HG02678 (cell line): Measurements from ENCODE around the gene CPXM2.

Experiments
- ATAC-seq: cut with Tn5 transposase; IDR thresholded peaks from one replicate; pipeline ENCODE4 v1.9.1; 2021; ENCODE audit warnings: mild to moderate bottlenecking, moderate library complexity; ENCODE audit not compliant: unreplicated experiment

The CPXM2 gene

GRCh38 chr10:123804716-123805115 lies 86.9 kb downstream of the CPXM2 start:
- no peak for ATAC-seq

GRCh38 chr10:123800821-123801220 lies 90.8 kb downstream of the CPXM2 start:
- no peak for ATAC-seq

- ATAC-seq: no peak
Measured at GRCh38 chr10:123800289-123800688, 91.3 kb downstream of the CPXM2 start.

GRCh38 chr10:123798856-123799255 lies 92.8 kb downstream of the CPXM2 start:
- no peak for ATAC-seq

- ATAC-seq: no peak
Measured at GRCh38 chr10:123797813-123798212, 93.8 kb downstream of the CPXM2 start.

DNA sequence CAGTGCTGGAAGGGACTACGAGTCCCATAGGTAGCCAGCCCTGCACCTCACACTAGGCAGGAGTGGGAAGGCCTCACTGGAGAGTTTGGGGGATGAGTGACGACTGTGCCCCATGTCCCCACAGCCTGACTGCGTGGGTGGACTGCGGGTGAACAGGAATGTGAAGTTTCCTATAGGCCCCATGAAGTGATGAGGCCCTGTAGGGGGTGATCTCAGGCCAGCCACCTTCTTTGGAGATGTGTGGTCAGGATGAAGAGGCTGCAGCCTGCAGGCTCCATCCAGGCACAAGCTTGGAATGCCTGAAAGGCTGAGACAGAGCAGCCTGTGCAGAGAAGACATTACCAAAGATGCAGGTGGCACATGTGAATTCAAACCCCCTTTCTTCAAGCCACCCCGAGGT lies 94.9 kb downstream of the CPXM2 start:
- ATAC-seq: no peak

DNA sequence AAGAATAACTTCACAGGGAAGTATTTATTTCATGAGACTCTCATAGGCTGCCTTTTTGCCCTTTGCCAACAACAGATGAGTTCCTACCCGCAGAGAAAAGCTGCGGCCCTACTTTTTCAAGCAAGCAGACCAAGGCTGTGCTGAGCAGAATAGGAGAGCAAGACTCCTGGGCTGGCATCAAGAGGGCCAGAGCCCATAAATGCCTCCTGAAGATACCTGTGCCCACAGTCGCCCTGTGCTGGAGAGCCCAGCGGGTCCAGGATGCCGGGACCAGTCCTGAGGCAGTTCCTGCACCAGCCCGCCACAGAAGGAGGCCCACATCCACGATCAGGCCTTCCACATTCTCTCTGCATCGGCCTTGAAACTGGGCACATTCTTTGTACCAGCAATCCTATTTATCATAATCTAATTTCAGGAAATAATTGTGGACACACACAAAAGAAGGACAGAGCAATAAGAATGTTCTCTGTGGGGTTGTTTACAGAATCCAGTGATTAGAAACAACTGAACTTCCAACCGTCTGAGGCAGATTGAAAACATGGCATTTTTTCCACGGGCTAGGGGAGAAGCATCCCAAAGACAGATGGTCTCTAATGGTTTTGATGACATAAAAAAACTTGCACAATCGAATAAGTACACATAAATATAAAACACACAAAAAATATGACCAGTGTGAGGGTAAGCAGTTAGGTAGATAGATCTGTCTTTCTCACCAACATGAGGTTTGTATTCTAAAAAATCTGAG lies 95.6 kb downstream of the CPXM2 start:
- ATAC-seq: no peak

DNA sequence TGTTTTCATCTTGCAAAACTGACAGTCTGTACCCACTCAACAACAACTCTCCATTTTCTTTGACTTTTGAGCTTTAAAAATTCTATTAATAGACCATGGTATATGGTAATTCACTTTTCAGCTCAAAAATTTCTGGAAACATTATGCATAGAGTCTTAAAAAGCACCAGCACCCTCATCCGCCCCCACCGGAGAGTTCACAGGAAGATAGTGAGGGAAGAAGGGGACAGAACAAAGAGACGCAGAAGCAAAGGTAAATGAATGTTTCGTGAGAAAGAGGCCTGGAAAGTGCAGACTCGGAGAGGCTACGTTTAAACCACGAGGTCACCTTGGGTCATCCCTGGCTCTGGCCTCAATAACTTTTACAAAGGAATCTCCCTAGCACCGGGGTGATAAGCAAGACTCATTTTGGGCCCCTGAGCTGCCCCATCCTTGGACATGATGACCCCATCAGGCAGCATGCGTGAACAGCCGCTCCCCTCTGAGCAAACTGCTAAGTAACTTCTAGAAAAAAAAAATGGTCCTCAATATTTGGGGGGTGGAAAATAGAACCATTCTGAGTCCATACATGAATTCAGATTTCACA lies 96.3 kb downstream of the CPXM2 start:
- ATAC-seq: no peak

DNA sequence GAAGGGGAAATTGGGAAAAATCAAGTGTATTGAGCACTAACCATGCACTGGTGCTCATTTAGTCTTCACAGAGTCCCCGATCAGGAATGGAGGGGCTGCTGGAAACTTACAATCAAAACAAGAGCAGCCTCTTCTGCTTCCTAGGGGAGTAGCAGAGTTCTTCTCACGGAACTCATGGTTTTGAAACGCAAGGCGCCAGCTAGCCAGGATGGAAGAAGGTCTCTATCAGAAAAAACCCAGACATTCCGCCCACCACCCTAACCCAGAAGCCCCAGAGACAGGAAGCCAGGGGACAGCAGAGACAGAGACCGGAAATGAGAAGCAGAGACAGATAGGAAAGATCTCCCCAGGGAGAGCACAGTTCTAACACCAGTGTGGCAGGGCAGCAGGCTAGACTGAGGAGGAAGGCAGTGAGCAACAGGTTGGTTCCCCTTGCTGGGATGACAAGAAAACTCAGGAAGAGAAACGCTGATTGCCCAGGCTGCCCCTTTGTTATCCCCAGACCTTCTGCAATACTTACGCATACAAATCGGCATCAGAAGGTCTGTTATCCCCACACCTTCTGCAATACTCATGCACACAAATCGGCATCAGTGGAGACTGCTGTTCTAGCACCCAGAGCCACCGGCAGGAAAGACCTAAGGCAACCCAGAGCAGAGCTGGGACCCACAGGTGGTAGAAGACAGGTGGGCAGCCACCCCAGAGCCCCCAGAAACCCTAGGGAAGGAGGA lies 99.2 kb downstream of the CPXM2 start:
- no peak for ATAC-seq

GRCh38 chr10:123790132-123790885 lies 101.3 kb downstream of the CPXM2 start:
- no peak for ATAC-seq

DNA sequence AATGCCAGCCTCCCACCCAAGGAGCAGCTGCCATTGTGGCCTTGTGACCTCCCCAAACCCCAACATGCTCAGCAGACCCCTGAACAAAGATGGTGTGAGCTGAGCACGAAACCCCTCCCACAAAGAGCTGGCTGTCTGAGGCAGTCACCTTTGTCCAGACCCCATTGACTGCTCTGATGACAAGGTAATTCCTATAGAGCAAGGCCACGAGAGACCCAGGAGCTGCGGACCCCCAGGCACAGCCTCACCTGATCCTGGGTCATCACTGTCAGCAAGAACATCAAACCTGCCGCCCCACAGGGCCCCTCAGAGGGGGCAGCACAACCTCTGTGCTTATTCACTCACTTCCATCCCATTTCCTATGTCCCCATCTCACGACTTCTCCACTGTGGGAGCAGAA lies 102.6 kb downstream of the CPXM2 start:
- ATAC-seq: no peak

DNA sequence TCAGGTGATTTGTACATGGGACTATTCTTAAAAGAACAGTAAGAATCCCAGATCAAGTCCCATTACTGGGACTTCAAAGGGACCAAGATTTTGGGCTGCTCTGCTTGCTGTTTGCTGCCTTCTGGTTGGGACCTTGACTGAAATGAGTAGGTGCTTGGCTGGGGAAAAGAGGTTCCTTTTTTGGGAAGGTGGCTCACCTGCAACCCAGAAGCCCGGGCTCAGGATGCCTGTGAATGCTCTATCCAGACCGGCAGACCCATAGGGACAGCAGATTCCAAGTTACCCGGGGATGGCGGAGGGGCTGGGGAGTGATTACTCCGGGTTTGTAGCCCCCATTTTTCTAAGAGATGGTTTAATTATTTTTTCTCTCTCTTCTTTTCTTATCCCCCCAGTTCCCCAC lies 104.0 kb downstream of the CPXM2 start:
- no peak for ATAC-seq

DNA sequence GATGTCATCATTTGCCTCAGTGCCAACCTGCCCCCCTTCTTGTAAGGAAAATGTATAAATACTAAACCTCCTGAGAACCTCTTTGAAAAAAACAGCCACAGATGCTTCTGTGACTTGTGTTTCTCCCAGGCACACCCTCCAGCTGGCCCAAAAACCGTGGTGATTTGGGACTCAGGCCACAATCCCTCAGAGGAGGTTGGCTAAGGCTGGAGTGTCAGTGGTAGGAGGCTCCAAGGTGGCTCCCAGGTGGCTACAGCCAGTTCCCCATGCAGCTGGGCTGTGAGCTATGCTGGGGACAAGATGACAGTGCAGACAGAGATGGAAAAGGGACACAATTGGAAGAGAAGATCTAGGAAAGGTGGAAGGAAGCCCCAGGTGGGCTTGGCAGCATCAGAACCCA lies 104.7 kb downstream of the CPXM2 start:
- ATAC-seq: no peak

DNA sequence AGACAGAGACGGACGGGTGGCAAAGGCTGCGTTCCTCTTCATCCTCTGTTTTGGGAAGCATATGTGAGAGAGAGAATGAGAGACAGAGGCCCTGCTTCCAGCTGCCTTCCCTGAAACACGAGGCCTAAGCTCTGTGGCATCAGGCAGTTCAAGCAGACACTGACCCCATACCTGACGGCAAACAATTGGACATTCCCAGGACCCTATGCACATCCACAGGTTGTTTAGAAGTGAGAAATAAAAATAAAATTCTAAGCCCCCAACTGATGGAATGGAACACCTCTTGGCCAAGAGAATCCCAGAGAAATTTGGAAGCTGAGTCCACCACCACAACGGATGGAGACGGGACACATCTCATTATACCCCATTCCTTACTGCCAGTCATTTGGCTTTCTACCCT lies 105.3 kb downstream of the CPXM2 start:
- no peak for ATAC-seq

DNA sequence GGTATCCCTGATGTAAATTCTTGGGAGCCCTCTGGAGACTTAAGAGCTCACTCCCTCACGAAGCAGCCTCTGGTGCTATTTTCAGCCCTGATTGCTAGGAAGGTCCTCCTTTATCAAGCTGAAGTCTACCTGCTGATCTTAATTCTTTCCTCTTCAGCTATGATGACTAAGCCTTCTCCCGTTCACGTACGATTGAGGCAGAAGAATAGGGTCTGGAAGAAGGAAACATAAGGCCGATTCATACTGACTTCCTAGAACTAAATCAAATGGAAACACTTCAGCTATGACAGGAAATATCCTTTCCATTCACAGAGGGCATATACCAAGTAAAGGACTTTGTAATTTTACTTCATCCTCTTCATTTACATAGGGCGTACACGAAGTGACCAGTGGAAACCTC lies 107.0 kb downstream of the CPXM2 start:
- no peak for ATAC-seq

GRCh38 chr10:123784216-123784615 lies 107.4 kb downstream of the CPXM2 start:
- ATAC-seq: no peak

DNA sequence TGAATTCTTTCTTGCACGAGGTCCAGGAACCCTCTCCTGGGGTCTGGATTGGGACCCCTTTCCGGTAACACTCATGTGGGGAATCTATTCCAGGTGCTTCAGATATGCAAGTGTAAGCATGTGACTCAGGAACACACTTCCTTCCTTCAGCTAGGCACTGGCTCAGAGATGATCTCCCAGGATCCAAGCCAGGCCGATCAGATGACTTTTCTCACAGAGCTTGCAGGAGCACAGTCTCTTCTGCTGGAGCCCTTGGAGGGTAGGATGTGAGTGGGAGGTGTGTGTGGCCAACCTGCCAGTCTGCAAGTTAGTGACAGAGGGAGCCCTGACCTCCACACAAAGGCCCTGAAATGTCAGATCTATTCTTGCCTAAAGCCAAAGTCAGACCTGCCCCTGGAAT lies 108.3 kb downstream of the CPXM2 start:
- no peak for ATAC-seq

DNA sequence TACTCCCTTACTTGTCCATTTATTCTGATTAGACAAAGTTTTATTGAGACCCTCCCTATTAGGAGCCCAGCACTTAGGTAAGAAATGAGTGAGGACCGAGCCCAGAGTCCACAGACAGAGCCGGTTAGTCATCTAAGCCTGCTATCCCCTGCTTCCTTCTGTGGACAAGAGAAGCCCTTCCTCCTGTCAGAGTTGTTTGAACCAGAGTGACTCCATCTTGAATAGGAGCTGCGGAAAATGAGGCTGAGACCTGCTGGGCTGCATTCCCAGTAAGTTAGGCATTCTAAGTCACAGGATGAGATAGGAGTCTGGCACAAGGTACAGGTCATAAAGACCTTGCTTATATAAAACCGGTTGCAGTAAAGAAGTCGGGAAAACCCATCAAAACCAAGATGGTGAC lies 109.1 kb downstream of the CPXM2 start:
- no peak for ATAC-seq

DNA sequence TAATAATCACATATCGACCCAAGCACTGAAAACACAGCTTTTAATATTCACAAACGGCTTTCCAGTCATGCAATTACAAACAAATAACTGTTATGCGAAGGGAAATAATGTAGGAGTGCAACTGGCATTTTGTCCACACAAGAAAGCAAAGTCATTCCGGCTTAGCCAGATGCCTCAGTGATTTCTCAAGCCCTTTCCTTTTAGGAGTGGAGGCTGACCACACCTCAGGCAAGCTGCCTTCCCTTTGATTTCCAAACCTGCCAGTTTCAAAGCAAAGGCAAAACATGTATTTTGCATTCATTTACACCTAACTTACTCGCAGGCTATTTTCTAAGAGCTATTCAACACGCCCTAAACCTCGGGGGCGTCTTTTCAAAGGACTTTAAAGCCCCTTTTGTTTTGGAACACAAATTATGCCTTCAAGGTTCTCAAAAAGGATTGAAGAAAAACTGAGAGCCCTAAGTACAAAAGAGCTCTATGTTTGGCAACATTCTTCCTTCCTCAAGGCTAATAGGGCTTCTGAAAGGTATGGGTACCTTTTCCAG lies 109.6 kb downstream of the CPXM2 start:
- no peak for ATAC-seq

DNA sequence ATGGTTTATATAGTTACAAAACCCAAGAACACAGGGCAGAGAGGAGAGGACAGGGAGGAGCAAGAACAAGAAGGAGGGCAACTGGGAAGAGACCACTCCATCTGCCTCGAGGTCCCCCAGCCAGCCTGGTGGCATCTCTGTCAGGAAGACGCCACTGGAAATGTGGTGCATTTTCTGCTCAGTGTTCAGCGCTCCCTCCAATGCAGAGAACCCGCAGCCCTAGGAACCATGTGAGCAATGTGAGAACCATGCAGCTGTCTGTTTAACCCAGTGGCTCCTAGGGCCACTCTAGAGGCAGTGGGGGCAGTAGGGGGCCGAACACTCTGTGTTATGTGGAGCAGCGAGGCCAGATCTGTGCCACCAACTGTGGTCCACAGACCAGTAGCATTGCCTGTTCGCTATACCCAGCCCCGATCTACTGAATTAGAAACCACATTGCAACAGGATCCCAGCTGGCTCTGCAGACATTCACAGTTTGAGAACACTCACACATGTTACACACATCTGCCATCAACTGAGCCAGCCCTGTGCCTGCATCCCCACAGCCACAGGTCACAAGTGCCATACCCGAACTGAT lies 110.2 kb downstream of the CPXM2 start:
- no peak for ATAC-seq
